Smooth muscle cell (in vitro differentiated cells): ENCODE measurements around the gene PLPPR1. TPM values are rescaled to one million over a fixed set of nuclear protein-coding genes. Genes with fewer than 3 reads are reported as not detected.

Source experiments
- DNase-seq: peaks from one replicate; lab custom pipeline; 2025; ENCODE audit not compliant: unreplicated experiment; lab: John Stamatoyannopoulos, UW
- H2AFZ ChIP-seq: fragments of 200-600 bp; sonication (generic); 2 replicates; pipeline ENCODE4 v1.6.0; 2016; ENCODE audit warnings: antibody characterized with exemption, low read depth, mild to moderate bottlenecking
- H3F3A ChIP-seq: fragments of 200-600 bp; sonication (generic); 2 replicates; pipeline ENCODE4 v1.6.0; 2017; ENCODE audit warnings: antibody characterized with exemption, low read depth
- H3K27ac ChIP-seq: fragments of 200-600 bp; sonication (generic); 2 replicates; pipeline ENCODE4 v1.5.1; 2016; ENCODE audit warnings: low read depth, mild to moderate bottlenecking
- H3K27me3 ChIP-seq: fragments of 200-600 bp; sonication (generic); 2 replicates; pipeline ENCODE4 v1.6.1; 2016; ENCODE audit warnings: low read depth, mild to moderate bottlenecking
- H3K36me3 ChIP-seq: fragments of 200-600 bp; sonication (generic); 2 replicates; pipeline ENCODE4 v1.5.1; 2016; ENCODE audit warnings: low read depth
- H3K4me1 ChIP-seq: fragments of 200-600 bp; sonication (generic); 2 replicates; pipeline ENCODE4 v1.5.1; 2016; ENCODE audit warnings: low read depth
- H3K4me2 ChIP-seq: fragments of 200-600 bp; sonication (generic); 2 replicates; pipeline ENCODE4 v1.6.0; 2016; ENCODE audit warnings: mild to moderate bottlenecking
- H3K4me3 ChIP-seq: fragments of 200-600 bp; sonication (generic); 2 replicates; pipeline ENCODE4 v1.5.1; 2016; ENCODE audit warnings: mild to moderate bottlenecking
- H3K79me2 ChIP-seq: fragments of 200-600 bp; sonication (generic); 2 replicates; pipeline ENCODE4 v1.6.0; 2016; ENCODE audit warnings: low read depth, mild to moderate bottlenecking
- H3K9ac ChIP-seq: fragments of 200-600 bp; sonication (generic); 2 replicates; pipeline ENCODE4 v1.6.0; 2016; ENCODE audit warnings: low read depth
- H3K9me3 ChIP-seq: fragments of 200-600 bp; sonication (generic); replicated peaks from 2 replicates; pipeline ENCODE4 v1.5.1; 2016; ENCODE audit warnings: low read depth
- H4K20me1 ChIP-seq: fragments of 200-600 bp; sonication (generic); 2 replicates; pipeline ENCODE4 v1.6.0; 2016; ENCODE audit warnings: low read depth
- WGBS: methylation state at CpG from one replicate; pipeline ENCODE4 v1.1.7; 2016; ENCODE audit warnings: low lambda C conversion rate; 5-methylcytosine and 5-hydroxymethylcytosine counted together
- polyA plus RNA-seq: library from polyadenylated mRNA; unstranded; fragments of >200 nt; fragmentation: Nextera tagmentation; extraction: Ambion mirVana; gene quantifications from 2 replicates; pipeline ENCODE4 v1.2.1, GENCODE V29; 2016
- total RNA-seq: library from RNA; depleted of rRNA; stranded (reverse); fragments of >200 nt; gene quantifications from 2 replicates; pipeline ENCODE4 v1.2.3, GENCODE V29; 2014
- TF ChIP-seq, protein P1 (sequence below): fragments of 200-600 bp; sonication (generic); IDR thresholded peaks from 2 replicates; pipeline ENCODE4 v1.5.1; 2017; ENCODE audit warnings: borderline replicate concordance, mild to moderate bottlenecking, antibody characterized with exemption; ENCODE audit not compliant: insufficient read depth, poor library complexity, severe bottlenecking

Gene PLPPR1
- total and polyA plus RNA-seq, 2 experiments from 2014 or later: not detected

DNA sequence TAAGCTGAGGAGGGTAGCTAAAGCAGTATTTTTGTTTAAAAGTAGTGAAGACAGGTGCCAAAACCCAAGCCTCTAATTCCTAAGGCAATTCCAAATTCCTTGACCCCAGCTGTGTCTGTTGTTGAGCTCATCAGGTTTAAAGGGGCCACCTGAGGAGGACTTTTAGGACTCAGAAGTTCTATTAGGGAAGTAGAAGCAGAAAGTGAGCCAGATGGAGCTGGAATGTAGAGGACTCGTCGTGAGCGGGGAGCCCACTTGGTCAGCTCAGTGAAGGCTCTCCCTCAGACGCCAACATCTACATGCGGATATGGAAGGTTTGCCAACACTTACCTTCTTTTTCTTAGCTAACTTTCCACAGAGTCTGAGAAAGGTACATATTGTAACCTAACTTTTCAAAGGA is 102.8 kb downstream of the PLPPR1 start:
- peaks cover 4% of the 10 kb centered on the region for H3K4me1 ChIP-seq
- no peak overlapping the region for H2AFZ ChIP-seq
- 76% methylated on average over 5 of the region's 5 CpGs for WGBS
- TF ChIP-seq, protein P1, sequence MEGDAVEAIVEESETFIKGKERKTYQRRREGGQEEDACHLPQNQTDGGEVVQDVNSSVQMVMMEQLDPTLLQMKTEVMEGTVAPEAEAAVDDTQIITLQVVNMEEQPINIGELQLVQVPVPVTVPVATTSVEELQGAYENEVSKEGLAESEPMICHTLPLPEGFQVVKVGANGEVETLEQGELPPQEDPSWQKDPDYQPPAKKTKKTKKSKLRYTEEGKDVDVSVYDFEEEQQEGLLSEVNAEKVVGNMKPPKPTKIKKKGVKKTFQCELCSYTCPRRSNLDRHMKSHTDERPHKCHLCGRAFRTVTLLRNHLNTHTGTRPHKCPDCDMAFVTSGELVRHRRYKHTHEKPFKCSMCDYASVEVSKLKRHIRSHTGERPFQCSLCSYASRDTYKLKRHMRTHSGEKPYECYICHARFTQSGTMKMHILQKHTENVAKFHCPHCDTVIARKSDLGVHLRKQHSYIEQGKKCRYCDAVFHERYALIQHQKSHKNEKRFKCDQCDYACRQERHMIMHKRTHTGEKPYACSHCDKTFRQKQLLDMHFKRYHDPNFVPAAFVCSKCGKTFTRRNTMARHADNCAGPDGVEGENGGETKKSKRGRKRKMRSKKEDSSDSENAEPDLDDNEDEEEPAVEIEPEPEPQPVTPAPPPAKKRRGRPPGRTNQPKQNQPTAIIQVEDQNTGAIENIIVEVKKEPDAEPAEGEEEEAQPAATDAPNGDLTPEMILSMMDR: no peak
- no peak overlapping the region for H3K4me2 ChIP-seq
- no peak overlapping the region for H3K27ac ChIP-seq
- no peaks in the 10 kb centered on the region for H3K79me2 ChIP-seq
- no peaks in the 10 kb centered on the region for H3K36me3 ChIP-seq
- H3K27me3 ChIP-seq: peaks cover 10% of the 10 kb centered on the region
- no peak overlapping the region for H3K4me3 ChIP-seq
- H3F3A ChIP-seq: no peaks in the 10 kb centered on the region
- H3K9me3 ChIP-seq: no peaks in the 10 kb centered on the region
- no peaks in the 10 kb centered on the region for H4K20me1 ChIP-seq
- DNase-seq: no peak
- no peak overlapping the region for H3K9ac ChIP-seq

DNA sequence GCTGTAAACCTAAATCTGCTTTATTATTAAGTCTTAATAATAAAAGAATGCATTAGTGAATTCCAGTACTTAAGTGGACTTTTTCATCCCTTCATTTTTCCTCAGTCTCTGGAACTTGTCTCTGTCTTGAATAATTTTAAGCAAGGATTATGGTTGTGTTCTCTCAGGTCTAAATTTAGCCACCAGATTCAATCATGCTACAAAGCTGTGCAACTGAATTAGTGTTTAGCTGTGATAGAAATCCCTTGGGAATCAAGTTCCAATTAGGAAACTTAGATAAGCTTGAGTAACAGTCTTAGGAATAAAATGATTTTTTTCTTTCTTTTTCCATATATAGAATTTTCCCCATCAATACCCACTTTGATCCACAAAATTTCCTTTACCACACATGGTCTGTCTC is 104.3 kb downstream of the PLPPR1 start:
- Histone ChIP-seq H3F3A (no peaks in the 10 kb centered on the region), H3K4me1 (peaks cover 5% of the 10 kb centered on the region), H3K27ac (no peak overlapping the region), H3K4me3 (no peak overlapping the region), H3K27me3 (peaks cover 12% of the 10 kb centered on the region), H3K9me3 (no peaks in the 10 kb centered on the region), H4K20me1 (no peaks in the 10 kb centered on the region), H3K79me2 (no peaks in the 10 kb centered on the region), H2AFZ (no peak overlapping the region), H3K36me3 (no peaks in the 10 kb centered on the region), H3K4me2 (no peak overlapping the region), H3K9ac (no peak overlapping the region)
- TF ChIP-seq, protein P1: no peak
- no peak for DNase-seq

DNA sequence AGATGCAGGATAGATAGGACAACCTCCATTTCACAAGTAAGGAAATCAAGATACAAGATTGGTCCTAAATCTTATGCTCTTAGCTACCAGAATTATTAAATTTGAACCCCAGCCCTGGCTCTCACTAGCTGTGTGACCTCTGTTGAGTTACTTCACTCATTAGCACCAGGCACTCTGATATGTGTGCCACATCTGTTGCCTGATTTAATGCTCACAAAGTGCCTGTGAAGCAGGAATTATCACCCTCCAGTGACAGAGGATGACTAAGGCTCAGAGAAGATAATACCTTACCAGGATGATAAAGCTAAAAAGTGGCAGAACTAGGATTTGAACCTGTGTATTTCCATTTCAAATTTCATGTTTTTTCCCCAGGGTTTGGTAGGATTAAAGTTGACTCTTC is 110.0 kb downstream of the PLPPR1 start:
- H2AFZ ChIP-seq: no peak overlapping the region
- peaks cover 5% of the 10 kb centered on the region for H3K4me1 ChIP-seq
- no peak overlapping the region for H3K27ac ChIP-seq
- no peaks in the 10 kb centered on the region for H3K9me3 ChIP-seq
- no peaks in the 10 kb centered on the region for H3K36me3 ChIP-seq
- H3K4me2 ChIP-seq: no peak overlapping the region
- peaks cover 12% of the 10 kb centered on the region for H3K27me3 ChIP-seq
- TF ChIP-seq, protein P1: no peak
- H4K20me1 ChIP-seq: no peaks in the 10 kb centered on the region
- no peak overlapping the region for H3K4me3 ChIP-seq
- H3K79me2 ChIP-seq: no peaks in the 10 kb centered on the region
- H3K9ac ChIP-seq: no peak overlapping the region
- DNase-seq: no peak
- no peaks in the 10 kb centered on the region for H3F3A ChIP-seq

DNA sequence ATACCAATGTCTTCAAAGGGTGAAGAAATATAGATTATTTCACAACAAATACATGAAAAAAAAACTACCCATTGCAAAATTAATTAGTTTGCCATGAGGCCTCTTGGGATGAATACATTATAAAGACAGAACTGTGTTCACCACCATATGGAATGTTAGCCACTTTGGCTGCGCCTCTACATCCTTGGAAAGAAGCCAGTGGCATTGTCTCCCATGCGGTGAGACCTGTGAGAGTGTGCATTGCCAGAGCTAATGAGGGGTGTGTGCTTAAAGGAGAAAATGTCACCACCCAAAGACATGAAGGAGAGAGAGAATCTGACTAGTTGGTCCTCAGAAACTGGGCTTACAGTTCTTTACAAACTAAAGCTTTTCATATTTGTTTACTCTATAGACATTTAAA is 110.6 kb downstream of the PLPPR1 start:
- Histone ChIP-seq H4K20me1 (no peaks in the 10 kb centered on the region), H3K27me3 (peaks cover 12% of the 10 kb centered on the region), H3K9ac (no peak overlapping the region), H3K4me2 (no peak overlapping the region), H3F3A (no peaks in the 10 kb centered on the region), H3K9me3 (no peaks in the 10 kb centered on the region), H3K4me1 (peaks cover 5% of the 10 kb centered on the region), H3K27ac (no peak overlapping the region), H3K79me2 (no peaks in the 10 kb centered on the region), H3K36me3 (no peaks in the 10 kb centered on the region), H3K4me3 (no peak overlapping the region), H2AFZ (no peak overlapping the region)
- TF ChIP-seq, protein P1: no peak
- no peak for DNase-seq
- 93% methylated on average over 2 of the region's 2 CpGs for WGBS
